ENCODE results near the gene SEMA6B.

DNA sequence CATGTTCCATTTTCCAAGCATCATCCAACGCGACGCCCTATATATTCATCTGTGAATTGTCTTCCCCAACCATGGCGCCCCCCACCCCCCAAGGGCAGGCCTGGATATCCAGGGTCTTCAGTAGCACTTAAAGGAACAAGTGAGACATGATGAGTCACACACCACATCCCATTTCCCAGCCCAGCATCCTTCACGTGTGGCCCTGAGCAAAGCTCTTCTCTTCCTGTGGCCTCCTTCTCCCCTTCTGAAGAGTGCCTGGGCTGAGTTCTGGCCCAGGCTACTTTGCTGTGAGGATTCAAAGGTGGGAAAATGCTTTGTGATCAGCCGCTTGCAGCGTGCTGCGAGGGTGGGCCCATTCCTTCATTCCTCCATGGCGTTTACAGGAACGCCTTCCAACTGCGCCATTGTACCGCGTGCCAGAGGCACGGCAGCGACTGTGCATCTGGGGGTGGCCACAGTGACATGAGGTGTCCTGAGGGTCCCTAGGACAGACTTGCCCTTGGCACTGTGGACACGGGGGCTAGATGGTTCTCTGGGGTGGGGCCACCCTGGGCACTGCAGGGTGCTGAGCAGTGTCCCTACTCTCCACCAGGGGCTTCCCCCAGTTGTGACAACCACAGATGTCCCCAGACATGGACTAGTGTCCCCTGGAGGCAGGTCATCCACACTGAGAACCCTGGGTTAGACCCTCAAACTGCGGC lies 52.9 kb downstream of the SEMA6B start:
- TF ChIP-seq, protein P1, sequence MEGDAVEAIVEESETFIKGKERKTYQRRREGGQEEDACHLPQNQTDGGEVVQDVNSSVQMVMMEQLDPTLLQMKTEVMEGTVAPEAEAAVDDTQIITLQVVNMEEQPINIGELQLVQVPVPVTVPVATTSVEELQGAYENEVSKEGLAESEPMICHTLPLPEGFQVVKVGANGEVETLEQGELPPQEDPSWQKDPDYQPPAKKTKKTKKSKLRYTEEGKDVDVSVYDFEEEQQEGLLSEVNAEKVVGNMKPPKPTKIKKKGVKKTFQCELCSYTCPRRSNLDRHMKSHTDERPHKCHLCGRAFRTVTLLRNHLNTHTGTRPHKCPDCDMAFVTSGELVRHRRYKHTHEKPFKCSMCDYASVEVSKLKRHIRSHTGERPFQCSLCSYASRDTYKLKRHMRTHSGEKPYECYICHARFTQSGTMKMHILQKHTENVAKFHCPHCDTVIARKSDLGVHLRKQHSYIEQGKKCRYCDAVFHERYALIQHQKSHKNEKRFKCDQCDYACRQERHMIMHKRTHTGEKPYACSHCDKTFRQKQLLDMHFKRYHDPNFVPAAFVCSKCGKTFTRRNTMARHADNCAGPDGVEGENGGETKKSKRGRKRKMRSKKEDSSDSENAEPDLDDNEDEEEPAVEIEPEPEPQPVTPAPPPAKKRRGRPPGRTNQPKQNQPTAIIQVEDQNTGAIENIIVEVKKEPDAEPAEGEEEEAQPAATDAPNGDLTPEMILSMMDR (conservative IDR thresholded peaks at IDR 0.05), result no peak
- no peak for TF ChIP-seq ZFX (IDR thresholded peaks at IDR 0.05)
